Stimulated activated CD8-positive, alpha-beta memory T cell treated with anti-CD3 and anti-CD28 coated beads, Interleukin-4, amount 100 ng/mL, for 48 hours (primary cell): ENCODE data around the gene FREM2.

Source experiments
- DNase-seq: peaks from one replicate; pipeline ENCODE4 v3.0.0-alpha.2; 2020

Gene FREM2

DNA sequence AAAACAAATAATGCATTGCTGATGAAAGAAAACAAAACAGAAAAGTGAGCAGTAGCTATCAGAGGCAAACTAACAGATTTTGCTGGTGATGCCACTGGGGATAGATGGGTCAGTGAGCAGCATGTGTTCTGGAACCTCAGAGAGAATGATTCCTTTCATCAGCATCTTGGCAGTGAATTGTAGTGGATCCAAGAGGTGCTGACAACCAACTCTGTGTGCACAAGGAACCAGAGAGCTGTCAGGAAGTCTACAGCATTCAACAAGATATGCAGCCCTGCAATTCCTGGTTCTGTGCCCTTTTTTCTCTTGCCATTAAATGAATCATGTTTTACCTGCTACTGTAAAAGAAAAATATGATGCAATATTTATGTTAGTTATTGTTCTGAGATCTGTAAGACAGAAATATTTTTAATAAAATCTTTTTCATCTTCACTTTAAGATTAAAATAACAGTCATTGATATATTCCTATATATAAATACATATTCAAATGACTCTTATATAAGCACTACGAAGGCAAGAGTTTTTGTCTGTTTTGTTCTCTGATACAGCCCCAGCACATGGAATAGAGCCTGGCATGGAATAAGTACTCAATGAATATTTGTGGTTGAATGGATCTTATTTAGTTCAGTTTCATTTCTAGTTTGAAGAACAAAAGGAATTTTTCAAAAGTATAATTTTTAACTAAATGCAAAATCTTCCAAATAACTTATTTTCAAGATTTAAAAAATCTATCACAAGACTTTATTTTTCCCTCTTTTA lies 80.8 kb downstream of the FREM2 start:
- DNase-seq: no peak

DNA sequence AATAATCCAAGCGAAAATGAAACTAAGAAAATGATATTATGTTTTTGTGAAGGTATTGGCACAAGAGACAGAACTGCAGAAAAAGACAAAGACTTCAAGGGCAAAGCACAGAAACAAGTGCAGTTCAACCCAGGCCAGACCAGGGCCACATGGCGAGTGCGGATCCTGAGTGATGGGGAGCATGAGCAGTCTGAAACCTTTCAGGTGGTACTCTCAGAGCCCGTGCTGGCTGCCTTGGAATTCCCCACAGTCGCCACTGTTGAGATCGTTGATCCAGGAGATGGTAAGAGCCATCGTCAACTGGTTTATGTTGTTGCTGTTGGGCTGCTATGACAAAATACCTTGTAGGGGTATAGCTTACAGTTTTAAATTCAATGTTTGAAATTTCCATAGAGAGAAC lies 82.6 kb downstream of the FREM2 start:
- DNase-seq: no peak

DNA sequence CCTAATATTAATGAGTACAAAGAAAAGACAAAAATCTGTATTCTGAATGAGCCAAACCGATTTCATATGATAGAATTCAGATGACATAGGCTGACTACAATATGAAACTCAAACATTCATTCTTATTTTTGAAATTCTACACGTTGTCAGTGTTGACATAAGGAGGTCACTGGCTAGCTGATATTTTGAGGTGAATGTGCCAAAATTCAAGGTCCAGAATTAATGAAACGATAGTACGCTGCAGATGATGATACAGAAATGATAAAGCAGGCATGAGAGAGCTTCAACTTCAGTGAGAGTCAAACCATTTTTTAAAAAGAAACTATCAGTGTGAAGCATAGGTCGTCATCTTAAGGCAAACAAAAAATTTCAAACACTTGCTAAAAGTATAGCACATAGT lies 88.2 kb downstream of the FREM2 start:
- no peak for DNase-seq

DNA sequence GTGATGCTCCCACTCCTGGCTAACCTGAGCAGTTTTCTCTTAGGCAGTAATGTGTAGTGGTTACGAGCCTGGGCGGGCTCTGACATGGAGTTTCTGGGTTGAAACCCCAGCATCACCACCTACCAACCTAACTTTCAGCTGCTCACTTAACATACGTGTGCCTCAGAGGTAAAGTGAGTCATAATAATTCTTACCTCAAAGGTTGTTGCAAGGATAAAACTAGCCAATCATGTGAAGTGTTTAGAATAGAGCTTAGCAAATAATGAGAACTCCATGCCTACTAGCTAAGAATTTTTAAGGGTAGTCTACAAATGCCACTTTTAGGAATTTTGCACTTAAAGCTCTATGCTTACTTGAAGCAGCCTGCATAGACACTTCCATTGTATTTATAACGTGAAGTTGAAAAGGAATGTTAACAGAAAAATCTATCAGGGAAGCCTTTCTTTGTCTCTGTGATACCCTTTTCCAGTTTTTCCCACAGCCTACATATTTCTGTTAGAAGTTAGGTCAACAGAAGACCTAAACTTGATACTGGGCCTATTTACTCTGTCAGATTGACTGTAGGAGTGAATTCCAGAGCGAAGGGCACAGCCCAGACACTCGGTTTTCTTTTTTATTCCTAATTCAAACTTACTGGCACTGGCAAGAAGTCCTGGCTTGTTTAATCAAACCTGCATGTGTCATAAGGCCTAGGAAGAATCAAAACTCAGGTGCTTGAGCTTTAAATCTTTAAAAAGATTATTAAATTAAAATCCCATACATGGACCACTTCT lies 90.7 kb downstream of the FREM2 start:
- DNase-seq: no peak

DNA sequence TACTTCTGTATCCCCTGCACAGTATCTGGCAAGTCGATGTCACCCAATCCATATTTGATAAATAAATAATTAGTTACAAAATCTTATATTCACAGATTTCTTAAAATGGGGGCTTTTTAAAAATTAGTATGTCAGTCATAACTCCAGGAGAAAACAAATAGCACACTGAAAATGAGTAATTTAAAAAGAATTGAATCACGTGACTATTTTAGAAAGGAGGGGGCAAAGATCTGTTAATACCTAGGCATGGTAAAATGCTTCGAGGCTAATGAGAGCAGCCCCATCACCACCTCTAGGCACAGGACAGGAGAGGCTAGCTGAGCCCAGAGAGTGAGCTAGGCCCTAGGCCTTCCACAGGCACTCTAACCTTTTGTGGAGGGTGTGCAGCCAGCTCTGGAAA lies 94.7 kb downstream of the FREM2 start:
- DNase-seq: no peak

DNA sequence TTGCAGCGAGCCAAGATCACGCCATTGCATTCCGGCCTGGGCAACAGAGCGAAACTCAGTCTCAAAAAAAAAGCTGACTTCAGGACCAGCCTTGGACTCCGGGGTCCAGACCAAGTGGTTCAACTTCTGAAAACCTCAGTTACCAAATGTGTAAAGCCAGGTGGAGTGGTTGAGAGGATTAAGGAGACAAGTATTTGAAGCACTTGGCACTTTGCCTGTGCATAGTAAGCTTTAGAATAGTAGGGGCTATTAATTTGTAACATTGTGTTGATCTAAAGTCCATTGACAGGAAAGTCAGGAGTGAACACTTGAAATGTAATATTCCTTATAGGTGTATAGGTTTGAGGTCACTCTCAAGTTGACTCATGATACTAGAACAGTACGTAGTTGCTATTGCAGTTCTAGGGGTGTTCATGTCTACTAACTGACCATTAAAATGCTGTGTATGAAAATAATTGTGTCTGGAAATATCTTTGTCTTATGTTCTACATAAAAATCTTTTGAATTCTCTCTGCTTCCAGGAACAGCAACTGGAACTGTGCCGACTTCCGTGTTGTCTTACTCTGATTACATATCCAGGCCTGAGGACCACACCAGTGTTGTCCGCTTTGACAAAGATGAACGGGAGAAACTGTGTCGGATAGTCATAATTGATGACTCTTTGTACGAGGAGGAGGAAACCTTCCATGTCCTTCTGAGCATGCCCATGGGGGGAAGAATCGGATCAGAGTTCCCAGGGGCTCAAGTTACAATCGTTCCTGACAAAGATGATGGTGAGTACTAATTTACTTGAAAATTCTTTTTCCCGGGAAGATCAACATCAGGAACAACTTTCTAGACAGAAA lies 97.4 kb downstream of the FREM2 start:
- DNase-seq: no peak

DNA sequence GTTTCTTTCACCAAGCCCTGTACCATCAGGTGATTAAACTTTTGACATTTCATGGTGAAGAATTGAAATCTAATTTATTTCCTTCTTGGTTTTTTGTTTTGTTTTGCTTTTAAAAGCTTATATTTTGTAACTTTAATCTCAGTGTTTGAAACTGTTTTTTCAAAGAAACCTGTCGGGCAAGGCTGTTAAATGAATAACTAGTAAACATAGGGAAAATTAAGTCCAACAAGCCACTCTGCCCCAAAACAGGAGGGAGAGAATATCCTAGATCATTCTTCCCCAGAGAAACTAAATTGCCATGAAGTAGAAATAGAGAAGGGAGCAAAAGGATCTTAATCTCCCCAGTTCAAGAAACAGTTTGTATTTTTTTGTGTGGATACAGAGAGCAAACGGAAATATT lies 98.2 kb downstream of the FREM2 start:
- DNase-seq: no peak

DNA sequence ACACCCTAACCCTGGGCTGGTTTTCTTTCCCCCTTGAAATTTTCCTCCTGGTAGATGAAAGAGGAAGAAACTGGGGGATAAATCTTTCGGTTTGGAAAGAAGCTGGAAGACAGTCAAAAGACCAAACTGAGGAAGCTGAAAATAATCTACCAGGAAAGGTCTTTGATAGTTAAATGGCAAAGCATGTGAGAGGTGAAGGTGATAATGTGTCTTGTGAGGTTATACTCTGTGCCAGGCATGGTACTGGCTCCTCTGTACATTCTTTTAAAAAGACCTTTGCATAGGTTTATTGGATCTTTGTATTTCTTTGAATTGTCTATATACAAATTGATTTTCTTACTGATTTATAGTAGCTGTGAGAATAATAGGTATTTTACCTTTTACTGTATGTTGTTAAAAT lies 98.6 kb downstream of the FREM2 start:
- DNase-seq: no peak

DNA sequence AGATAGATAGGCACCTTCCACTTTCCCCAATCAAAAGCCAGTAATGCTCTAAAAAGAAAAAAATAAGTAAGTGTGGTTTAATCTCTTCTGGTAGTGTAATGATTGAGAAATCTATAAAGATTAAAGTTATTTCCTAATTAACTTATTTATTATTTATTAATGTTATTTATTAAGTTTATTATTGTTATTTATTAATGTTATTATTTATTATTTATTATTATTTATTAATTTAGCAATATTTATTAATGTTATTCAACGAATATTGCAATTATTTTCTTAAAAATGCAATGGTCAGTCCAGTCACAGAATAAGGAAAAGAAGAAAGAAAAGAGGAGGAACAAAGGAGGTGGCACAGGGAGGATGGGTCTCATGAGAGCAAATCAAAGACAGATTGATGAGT lies 100.7 kb downstream of the FREM2 start:
- DNase-seq: no peak

DNA sequence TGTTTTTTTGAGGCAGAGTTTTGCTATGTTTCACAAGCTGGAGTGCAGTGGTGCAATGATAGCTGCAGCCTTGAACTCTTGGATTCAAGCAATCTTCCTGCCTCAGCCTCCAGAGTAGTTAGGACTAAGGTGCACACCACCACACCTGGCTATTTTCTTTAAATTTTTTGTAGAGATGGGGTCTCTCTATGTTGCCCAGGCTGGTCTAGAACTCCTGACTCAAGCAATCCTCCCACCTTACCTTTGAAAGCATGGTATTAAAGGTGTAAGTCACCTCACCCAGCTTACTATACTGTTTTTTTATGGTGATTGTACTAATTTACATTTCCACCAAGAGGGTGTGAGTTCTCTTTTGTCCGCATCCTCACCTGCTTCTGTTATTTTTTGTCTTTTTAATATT lies 110.0 kb downstream of the FREM2 start:
- DNase-seq: no peak

DNA sequence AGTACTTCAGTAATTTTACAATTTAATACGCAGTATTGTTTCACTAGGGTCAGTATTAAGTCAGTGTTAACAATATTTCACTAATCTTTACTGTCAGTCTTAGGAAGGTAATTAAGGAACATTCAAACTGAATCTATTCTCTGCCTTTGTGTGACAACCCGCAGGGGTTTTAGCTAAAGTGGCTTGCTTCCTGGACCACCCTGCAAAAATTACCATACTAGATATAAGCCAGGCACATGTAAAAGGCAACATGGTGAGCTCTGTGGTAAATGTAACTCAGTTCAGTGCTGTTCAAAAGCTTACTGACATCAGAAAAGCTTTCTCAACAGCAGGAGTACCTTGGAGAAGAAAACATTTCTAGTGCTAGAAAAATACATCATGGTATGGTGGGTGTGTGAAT lies 116.7 kb downstream of the FREM2 start:
- DNase-seq: no peak

DNA sequence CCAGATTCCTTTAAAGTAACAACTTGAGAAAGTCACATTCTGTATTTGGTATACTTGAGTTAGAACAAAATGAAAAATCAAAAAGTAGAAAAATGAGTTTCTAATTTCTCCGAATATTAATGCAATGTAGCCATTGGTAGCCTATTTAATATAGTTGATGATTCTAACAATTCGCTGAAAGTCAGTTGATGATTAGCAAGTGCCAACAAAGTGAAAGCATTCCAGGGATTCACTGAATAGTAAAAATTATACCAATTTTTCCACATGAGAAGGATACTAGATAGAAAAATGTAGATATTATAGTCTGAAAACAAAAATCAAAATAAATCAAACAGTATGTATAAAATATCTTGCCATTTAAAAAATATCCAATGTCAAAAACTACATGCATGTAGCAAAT lies 117.2 kb downstream of the FREM2 start:
- DNase-seq: no peak

DNA sequence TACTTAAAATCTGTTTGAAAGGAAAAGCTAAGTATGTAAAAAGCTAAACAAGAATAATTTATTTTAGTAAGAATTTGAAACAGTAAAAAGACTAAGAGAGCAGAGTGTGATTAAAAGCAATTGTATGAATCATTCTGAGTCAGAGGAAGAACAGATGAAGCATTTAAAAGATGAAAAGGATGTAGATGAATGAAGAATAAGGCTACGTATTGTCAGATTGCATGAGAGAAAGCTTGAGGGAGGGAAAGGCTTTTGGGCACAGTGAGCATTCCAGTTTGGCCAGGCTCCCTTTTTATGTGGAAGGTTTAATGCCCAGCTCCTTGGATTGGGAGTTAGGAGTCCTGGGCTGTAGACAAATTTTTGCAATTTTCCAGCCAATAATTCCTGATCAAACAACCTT lies 117.7 kb downstream of the FREM2 start:
- DNase-seq: no peak

DNA sequence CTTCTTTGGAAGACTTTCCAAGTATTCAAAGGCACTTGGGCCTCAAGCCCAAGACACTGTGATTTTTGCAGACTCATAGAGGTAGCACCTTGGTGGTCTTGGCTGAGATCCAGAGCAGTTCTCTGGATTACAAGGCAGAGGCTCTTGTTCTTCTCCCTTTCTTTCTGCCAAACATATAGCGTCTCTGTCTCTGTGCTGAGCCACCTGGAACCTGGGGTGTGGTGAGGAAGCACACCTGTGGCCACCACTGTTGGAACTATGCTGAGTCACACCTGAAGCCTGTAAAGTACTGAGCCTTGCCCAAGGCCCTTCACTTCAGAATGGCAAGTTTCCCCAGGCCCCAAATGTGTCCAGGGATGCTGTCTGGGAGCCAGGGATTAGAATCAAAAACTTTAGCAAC lies 127.5 kb downstream of the FREM2 start:
- DNase-seq: no peak

DNA sequence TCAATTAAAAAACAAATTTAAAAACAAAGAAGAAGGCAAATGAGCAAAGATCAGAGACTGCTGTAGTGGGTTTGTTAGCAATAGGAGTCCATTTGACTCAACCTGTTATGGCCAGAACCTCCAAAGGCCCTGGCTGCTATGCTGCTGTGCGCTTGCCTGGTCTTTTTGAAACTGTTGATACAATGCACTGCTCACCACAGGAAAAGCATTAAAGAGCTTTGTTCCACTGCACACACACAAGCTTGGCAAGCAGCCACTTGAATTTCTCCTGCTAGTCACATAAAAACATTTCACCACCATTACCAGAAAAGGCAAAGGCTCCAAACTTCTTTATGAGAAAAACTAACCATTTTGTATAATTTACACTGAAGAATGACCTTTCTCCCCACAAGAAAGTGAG lies 132.2 kb downstream of the FREM2 start:
- no peak for DNase-seq

DNA sequence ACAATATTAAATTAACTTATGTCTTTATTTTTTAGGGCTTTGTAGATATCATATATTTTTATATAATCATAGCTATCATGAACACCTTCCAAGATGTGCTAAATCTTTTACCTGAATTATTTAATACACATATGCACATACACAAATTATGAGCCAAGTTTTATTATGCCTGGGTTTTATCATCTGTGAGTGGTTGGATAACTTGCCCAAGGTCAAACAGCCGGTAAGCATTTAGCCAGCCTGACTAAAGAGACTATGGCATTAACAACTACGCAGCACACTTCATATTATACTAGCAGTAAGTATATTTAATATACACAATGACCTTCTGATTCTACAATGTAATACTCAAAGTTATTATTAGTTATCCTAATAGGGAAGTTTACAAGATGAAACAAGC lies 132.7 kb downstream of the FREM2 start:
- DNase-seq: no peak

DNA sequence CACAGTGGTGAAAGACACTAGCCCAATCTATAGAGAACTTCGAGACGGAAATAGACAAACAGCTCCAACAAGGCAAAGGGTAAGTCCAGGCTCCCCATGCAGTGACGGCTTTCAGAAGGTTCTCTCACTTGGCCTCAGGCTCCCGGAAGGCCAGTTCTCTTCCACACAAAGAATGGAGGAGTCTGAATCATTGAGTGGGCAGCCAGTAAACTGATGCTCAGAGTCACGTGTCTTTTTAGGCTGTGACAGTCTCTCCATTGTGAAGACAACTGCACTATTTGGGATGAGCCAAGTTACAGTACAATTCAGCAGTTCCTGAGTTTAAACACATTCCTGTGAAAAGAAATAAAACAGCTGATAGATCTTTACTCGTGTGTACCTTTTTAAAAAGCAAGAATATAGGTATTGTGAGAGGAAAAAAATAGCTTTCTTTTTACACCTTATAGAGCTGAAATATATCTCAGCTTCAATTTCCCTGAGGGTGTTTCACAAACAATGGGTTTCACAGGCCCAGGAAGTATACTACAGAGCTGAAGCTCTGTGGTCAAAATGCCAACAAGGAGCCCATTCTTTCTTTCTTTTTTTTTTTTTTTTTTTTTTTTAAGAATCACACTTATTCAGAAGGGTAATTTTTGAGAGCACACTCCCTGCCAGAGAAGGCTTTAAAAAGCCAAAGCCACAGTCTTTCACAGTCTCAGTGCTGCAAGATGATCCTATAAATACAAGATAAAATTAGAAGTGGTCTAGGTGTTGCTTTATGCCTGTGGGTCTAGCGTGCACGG lies 135.1 kb downstream of the FREM2 start:
- DNase-seq: no peak

DNA sequence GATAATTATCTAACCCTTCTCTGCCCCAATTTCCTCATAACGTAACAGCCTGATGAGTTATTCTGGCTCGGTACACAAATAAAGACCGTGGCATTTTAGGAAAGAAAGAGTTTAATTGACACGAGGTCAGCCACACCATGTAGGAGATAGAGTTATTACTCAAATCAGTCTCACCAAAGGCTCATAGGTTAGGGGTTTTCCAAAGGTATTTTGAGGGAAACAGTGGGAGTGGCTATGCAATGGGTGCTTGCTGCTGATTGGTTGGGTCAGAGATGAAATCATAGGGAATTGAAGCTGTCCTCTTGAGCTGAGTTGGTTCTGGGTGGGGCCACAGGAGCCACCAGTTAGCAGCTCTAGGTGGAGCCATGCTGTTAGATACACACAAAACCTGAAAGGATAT lies 137.5 kb downstream of the FREM2 start:
- no peak for DNase-seq

DNA sequence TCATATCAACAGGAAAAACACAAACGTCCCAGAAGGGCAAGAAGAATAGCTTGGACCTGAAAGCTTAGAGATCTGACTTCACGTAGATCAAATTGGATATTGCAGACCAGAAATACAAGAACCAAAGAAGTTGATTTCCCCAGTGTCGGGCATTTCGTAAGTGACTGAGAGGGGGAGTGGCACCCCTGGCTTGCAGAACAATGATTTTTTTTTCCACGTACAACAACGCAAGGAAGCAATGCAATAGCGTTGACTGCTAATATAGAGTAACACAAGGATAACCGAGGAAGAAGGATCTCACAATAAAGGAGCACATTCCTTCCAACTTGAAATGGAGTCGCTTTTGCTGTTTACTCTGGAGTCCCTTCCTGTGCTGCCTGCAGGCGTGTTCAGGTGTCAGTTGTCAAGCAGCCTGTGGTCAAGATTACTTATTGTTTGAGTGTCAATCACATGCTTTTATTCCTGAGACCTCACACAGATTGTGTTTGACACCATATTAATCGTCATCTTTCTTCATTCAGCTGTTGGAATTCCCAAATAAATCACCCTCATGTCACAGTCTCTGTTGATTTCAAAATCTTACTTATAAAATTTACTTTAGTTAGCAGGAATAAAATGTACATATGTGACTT lies 139.4 kb downstream of the FREM2 start:
- DNase-seq: no peak

DNA sequence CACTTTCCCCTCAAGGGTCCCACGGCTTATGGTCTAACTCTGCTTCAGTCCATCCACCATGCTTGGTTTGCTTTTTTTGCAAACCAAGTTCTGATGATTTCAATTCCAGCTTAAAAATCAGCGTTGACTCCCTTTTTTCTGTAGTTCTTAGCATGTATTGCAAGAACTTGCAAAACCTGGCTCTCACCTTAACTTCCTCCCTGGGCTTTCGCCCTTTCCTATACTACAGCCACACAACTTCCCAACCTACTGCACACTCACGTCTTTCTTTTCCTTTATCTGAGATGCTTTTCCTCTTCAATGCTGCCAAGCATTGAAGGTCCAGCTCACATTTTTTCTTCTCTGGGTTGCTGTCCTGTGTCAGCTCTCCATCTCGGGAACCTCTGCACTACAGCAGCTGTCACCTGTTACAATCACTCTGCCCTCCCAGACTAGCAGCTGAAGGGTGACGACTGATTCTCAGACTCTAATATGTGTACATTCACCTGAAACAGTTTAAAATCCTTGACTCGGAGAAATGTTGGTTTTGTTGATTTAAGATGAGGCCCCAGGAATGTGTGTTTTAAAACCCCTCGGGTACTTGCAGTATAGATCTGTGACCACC lies 143.7 kb downstream of the FREM2 start:
- no peak for DNase-seq

DNA sequence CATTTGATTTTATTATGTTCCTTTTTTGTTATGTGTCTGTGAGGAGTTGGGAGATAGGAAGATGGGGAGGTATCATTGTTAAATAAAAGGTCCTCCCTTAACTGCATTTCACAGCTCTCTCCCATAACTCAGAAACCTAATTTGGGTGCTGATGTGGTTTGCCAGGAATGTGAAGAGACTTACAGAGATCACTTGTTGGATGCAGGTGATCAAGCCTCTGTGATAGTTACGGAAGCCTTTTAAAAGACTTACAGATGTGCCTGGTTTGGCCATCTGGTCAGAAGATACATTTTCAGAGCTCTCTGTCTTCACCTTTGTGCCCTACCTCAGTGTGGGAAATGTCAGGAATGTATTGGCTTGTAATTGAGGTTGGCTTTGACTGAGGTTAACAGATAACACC lies 157.7 kb downstream of the FREM2 start:
- no peak for DNase-seq

DNA sequence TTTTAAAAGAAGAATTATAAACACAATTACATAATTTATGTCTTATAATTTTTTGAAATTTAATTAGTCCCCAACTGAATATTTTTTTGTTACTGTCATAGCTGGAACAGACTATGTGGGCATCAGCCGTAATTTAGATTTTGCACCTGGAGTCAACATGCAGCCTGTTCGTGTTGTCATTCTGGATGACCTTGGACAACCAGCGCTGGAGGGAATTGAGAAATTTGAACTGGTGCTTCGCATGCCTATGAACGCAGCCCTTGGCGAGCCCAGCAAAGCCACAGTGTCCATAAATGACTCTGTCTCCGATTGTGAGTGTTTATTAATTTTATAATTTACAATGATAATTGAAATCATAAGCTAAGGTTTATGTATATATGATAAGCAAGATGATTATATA lies 161.5 kb downstream of the FREM2 start:
- no peak for DNase-seq
